Measurements from ENCODE around the gene TMEM190.
A peak's percentile ranks its signal among the peaks of the same experiment; 100 is the strongest.
"Not testable (repeated sequence)": the region's sequence is repeated elsewhere in the genome, so short reads cannot be mapped to it uniquely, and the experiment has no call there.

The TMEM190 gene

DNA sequence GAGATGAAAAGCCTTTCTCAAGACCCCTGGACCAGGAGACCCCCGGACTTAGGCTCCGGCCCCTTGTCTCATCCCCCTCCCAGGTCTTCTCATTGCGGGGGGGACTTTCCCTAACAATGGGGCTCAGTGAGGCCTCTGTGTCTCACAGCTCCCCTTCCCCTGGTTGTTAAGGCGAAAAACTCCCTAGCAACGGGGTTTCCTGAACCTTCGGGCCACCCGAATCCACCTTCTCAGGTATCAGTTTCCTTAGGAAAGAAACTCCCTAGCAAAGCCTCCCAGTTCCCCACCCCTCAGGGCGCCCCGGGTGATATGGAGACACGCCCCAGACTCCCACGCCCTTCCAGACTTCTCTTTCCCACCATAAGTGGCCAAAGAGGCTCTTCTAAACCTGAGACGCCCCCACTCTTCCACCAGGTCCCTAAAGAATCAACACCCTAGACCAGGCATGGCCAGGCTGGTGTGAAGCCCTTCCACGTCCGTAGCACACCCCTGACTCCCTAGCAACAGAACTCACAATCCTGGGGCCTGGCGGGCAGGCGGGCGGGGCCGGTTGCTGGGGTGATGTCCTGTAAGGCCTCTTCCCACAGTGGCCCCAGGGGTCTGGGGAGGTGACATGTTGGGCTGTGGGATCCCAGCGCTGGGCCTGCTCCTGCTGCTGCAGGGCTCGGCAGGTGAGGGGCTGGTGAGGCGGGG, at the start of gene TMEM190:
Gene TMEM190, plus strand, starts transcription at position 586 of the 693 bp plus-strand sequence. Its CDS starts 28 bp downstream, at position 614.
- DNase-seq: no peak

DNA sequence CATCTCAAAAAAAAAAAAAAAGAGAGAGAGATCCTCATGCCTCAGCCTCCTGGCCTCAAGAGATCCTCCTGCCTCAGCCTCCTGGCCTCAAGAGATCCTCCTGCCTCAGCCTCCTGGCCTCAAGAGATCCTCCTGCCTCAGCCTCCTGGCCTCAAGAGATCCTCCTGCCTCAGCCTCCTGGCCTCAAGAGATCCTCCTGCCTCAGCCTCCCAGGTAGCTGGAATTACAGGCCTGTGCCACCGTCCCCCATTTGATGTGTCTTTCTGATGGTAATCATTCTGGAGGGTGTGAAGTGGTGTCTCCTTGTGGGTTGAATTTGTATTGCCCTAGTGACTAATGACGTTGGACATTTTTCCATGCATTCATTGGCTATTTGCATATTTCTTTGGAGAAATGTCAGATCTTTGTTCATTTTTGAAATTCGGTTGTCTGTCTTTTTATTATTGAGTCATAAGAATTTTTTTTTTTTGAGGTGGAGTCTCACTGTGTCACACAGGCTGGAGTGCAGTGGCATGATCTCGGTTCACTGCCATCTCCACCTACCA, 47.8 kb upstream of the TMEM190 start:
- DNase-seq: not testable (repeated sequence)

DNA sequence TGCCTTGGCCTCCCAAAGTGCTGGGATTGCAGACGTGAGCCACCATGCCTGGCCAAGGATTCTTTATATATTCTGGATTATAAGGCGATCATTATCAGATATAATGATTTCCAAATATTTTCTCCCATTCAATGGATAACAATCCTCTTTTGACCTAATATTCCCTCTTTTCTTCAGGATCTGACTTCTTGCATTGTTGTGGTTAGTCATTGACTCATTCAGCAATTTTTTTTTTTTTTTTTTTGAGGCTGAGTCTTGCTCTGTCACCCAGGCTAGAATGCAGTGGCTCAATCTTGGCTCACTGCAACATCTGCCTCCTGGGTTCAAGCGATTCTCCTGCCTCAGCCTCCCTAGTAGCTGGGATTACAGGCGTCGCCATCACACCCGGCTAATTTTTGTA, 46.8 kb upstream of the TMEM190 start:
- DNase-seq: not testable (repeated sequence)

DNA sequence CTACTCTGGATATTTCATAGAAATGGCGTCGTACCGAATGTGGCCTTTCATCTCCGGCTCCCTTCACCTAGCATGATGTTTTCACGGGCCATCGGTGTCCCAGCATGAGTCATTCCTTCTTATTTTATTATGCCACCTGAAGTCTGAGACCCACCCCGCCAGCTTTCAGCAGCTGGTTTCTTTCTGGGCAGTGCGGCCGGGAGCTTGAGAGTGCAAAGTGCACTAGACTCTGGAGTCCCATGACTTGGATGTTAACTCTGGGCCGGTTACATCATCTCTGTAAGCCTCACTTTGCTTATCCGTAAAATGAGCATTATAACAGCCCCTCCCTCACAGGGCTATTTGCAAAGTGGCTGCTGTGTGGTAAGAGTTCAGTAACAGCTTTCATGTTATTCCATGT, 42.8 kb upstream of the TMEM190 start:
- DNase-seq: no peak

DNA sequence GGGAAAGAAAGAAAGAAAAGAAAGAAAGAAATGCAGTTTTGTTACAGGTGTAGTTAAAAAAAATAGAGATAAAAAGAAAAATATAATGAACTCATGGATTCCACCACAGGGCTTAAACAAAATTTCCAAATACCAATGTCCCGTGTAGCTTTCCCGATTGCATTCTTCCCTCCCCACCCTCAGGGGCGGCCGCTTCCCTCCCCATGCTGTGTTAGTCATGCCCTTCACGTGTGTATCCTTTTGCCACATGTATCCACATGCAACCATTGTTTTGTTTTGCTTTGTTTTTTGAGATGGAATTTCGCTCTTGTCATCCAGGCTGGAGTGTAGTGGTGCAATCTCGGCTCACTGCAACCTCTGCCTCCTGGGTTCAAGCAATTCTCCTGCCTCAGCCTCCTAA, 40.5 kb upstream of the TMEM190 start:
- DNase-seq: no peak

DNA sequence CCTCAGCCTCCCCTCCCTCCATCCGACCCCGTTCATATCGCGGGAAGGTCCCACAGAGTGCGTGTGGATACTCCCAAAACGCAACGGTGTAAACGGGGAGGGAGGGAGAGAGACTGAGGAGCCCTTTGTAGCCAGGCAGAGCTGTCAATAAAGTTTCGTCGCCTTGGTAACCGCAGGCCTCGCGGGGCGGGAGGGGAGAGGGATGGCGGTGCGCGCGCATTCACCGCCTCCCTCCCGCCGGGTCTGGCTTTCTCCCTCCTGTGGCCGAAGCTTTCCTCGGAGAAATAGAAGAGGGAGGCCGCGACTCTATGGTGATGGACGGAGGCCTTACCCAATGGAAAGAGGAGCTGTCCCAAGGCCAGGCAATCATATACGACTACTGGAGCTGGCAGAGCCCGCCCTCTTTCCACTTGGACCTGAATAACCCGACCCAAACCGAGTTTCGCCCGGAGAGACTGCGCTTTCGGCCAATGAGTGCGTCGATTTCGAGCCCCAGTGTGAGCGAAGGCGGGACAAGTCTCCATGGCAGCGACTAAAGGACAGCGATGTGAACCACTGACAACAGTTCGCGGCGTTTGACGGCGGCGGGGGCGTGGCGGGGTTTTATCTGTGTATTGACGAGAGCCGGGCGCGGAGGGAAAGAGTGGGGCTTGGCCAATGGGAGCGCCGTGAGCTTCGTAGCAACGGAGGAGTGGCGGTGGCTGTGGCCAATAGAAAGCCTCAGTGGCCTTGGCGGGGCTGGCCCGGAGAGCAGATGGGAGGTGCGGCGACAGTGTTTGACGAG, 37.3 kb upstream of the TMEM190 start, which contains the start of gene KMT5C:
Gene KMT5C, plus strand, starts transcription at position 772 of the 784 bp plus-strand sequence. CDS start 2,061 bp downstream, outside the sequence.
- peak; percentile 100 for DNase-seq

DNA sequence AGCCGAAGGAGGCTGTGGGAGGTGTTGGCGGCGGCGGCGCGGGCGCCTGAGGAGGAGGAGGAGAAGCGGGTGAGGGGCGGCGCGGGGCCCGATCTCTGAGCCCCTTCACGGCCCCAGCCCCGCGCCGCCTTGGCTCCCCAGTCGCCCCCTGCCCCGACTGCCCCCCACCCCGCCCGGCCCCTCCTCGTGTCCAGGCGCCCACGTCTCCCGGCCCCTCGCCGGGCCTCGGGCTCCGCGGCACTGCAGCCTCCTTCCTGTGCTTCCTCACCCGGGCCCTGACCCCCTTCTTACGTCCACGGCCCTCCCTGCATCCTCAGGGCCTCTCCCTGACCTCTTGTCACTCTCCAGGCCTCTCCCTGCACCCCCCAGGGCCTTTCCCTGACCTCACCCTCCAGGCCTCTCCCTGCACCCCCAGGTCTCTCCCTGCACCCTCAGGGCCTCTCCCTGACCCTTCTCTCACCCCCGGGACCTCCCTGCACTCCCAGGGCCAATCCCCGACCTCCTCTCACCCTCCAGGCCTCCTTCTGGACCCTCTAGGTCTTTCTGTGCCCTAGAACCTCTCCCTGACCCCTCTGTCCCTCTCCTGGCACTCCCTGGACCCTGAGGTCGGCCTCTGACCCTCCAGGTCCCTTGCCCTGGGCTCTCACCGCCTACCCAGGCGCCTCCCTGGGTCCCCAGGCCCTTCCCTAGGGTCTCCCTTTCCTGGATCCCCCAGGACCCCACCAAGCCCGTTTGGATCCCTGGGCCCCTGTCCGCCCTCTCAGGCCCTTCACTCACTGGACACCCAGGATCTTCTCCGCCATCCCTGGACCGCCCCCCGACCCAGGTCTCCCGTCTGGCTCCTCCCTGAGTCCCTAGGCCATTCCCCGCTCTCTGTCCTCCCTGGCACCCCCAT, 36.5 kb upstream of the TMEM190 start:
- no peak for DNase-seq

DNA sequence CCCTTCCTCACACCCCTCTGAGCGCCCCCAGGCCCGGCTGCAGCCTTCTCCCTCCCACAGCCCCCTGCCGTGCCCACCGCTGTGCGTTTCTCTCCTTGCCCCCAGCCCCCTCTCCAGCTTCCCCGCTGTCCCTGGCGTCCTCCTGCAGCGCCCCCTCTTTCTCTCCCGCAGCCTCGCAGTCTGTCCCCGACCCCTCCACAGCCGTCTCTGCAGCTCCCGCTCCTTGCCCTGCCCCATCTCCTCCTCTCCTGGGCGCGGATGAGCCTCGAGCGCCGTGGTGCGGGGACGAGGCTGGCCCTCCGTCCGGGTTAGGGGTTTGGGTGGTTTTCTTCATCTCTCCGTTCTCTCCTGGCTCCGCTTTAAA, 35.9 kb upstream of the TMEM190 start:
- DNase-seq: no peak

DNA sequence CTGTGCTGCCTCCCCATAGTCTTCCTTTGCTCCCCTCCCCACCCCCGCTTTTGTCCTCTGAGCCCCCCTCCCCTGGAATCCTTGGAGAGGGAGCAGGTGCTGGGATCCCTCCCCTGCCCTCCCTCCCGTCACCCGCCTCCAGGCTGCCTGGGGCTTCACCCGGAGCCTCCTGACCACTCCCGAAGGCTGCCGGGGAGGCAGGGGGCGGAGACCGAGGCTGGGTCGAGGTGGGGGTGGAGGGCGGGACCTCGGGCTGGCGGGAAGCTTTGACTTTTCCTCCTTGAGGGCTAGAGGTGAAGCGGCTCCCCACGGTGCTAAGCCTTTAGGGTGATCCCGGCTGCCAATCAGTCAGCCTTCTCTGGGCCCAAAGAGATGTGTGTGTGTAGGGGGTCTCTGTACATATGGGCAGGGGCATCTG, 35.4 kb upstream of the TMEM190 start:
- DNase-seq: peak; percentile 66

DNA sequence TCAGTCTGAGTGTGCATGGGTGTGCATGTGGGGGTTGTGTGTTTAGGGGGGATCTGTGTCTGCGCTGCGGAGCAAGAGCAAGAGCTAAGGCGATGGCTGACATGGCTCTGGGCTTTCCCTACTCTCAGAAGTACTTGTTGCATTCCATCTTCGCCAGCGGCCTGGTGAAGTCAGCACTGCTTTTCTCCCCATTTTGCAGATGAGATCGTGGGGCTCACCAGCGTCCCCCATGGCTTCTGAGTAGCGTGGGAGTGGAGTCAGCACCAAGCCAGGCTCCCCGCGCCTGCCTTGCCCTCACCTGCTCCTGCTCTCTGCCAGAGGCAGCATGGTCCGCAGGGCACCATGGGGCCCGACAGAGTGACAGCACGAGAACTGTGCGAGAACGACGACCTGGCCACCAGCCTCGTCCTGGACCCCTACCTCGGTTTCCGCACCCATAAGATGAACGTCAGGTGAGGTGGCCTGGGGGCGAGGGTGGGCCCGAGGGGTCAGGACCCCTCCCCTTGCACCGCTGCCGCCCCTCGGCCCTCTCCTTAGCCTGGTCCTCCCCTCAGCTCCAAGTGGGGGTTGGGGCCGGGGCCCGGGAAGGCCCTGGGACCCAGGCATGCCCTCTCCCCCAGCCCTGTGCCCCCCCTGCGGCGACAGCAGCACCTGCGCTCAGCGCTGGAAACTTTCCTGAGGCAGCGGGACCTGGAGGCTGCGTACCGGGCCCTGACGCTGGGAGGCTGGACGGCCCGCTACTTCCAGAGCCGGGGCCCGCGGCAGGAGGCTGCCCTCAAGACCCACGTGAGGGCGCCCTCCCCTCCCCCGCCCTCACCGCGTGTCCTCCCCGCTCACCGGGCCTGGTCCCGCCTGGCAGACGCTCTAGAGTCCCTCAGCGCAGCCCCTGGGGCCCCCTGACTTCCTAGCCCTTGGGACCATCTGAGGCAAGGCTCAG, 34.8 kb upstream of the TMEM190 start:
- no peak for DNase-seq

DNA sequence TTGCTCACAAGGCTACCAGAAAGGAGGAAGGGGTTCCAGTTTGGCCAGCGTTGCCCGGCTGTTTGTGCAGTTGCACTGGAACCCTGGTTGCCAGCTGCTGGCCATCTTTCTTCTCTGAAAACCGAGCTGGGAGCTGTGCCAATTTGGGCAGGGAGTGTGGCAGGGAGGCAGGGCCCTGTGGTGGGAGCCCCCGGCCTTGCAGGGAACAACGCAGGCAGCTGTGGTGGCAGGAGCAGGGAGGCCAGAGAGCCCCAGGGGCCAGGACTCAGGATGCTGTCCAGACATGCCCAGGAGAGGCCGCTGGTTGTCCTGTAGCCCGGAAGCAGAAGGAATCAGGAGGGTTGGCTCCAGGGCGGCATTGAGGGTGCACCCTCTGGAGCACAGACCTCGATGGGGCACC, 32.2 kb upstream of the TMEM190 start:
- DNase-seq: no peak

DNA sequence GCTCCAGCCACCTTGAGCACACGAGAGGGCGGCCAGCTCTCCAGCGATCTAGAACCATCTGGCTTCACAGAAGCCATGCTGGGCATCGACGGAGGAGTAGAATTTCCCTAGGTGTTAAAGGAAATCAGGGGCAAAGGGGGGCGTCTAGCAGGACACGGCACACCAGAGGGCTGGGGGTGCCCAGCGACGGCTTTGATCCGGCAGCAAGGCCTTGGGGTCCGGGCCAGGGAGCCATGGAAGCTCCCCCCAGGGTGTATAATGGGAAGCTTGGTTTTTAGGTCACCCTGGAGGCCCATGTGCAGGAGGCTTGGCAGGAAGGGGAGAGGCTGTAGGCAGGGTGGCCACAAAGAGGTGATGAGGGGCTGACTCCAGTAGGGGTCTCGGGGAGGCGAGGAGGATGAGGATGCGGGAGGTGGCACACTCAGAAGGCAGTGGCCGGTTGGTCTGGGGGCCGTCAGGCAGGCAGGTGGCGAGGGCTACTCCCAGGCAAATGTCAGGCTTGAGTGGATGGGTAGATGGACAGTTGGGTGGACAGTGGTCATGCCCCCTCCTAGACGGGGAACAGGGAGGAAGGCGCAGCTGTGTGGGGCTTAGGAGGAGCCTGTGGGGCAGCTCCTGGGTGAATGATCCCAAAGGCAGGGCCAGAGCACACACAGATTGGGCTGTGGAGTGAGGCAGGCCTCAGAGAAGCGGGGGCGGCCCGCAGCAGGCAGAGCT, 31.4 kb upstream of the TMEM190 start:
- no peak for DNase-seq

DNA sequence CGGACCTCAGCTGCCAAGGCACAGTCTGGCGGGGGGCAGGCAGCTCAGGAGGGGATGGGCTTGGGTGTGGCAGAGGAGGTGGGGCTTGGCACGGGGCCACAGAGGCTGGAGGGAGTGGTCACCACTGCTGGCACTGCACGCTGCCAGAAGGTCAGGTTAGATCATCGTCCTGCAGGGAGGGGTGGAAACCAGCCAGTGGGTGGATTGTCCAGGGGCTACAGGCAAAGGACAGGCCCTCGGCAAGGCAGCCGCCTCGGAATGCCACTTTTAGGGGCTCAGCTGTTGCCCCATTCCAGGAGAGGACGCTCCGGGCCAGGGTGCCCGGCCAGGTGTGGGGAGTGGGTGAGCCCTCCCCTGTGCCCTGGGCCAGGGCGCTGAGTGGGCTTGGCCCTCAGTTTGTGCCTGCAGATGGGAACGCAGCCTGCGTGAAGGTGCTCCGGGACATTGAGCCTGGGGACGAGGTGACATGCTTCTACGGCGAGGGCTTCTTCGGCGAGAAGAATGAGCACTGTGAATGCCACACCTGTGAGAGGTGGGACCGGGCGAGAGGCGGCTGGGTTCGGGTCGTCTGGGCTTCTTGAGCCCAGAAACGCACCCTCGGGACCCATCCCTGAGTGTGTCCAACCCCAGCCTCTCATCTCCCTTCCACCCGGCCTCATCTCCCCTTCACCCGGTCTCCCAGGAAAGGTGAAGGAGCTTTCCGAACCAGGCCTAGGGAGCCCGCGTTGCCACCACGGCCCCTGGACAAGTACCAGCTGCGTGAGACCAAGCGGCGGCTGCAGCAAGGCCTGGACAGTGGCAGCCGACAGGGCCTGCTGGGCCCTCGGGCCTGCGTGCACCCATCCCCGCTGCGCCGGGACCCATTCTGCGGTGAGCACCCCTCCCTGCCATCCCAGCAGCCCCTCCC, 30.6 kb upstream of the TMEM190 start:
- no peak for DNase-seq

DNA sequence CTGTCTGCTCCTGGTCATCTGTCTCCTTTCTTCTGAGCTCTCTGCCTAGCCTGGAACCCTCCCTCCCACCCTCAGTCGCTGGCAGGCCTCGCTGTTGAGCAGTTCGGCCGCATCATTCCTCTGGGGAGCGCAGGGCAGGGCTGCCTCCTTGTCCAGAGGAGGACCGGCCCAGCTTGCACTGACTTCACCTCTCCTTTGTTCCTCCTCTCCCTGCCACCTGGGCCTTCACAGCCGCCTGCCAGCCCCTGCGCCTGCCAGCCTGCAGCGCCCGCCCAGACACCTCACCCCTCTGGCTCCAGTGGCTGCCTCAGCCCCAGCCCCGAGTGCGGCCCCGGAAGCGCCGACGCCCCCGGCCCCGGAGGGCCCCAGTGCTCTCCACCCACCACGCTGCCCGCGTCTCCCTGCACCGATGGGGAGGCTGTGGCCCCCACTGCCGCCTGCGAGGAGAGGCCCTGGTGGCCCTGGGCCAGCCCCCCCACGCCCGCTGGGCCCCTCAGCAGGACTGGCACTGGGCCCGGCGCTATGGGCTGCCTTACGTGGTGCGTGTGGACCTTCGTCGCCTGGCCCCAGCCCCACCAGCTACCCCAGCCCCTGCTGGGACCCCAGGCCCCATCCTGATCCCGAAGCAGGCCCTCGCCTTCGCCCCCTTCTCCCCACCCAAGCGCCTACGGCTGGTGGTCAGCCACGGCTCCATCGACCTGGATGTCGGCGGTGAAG, 29.7 kb upstream of the TMEM190 start:
- no peak for DNase-seq

DNA sequence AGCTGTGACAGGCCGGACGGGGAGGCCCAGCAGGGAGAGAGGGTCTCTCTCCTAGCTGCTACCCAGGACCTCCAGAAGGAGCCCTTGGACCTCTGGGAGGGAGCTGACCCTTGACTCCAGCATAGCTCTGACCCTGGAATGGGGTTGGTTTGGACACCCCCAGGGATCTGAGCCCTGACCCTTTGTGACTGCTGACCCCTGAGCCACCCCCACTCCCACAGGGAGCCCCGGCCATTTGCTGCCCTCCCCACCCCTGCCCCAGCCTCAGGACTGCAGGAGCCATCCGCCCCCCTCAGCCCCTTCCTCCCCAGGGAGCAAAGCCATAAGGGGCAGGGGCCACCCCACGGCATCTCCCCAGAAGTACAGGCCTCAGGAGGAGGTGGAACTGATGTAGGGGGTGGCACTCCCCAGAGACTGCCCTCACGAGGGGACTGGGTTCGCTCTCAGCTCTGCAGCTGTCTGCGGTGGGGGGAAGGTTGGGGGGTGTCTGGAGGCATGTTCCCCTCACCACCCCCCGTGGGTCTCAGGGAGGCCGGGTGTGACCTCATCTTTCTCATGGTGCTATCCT, 29.1 kb upstream of the TMEM190 start:
- DNase-seq: no peak

DNA sequence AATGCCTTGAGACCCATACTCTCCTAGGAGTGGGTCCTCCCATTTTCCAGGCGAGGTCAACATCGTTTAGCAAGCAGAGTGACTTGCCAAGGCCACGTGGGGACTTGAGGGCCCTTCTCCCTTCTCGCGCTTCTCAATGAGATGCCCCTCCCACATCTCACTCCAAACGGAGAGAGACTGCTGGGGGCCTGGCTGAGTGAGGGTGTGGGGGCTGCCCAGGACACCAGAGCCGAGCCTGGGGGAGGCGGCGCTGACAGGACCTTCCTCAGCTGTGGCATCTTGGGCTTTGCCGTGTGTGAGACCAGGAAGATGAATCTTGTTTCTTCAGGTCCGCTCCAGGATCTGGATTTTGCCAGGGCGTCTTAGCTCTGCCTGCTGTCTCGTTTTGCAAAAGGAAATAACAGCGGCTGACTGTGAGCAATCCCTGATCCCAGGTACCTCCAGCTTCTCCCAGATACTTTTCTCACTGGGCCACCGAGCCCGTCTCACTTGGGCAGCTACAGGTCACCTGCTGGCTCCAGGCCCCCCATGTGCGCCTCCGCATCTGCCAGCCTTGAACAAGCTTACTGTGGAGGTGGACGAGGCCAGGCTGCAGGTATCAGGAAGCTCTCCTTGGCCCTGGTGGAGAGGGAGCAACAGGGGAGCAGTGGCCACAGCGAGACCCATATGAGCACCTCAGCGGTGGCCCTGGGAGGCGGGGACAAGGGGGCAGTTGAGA, 28.1 kb upstream of the TMEM190 start:
- no peak for DNase-seq

DNA sequence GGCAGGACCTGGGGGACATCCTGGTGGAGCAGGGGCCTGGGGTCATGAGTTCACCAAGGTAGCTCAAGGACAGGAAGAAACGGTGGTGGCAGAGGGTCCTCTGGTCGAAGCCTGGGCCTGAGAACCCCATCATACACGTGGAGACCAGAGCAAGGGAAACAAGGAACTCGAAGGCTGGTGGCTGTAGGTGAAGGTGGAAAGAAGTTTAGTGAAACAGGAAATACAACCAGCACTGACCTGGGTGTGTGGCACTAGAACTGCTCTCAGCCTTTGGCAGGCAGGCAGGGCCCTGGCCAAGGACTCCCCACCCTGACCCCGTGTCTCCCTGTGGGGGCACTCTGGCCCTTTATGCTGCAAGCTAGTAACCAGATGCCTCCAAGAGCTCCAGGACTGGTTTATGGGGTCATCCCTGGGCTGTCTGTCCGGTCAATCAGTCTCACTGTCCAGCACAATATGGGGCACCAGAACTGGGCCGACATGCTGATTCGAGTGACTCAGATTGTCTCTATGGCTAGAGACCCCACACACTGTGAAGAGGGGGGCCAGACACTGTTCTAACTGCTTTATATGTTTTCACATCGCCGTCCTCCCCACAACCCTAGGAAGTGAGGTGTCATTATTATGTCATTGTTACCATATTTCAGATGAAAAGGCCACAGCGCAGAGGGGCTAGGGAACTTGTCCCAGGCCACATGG, 25.9 kb upstream of the TMEM190 start:
- DNase-seq: no peak

DNA sequence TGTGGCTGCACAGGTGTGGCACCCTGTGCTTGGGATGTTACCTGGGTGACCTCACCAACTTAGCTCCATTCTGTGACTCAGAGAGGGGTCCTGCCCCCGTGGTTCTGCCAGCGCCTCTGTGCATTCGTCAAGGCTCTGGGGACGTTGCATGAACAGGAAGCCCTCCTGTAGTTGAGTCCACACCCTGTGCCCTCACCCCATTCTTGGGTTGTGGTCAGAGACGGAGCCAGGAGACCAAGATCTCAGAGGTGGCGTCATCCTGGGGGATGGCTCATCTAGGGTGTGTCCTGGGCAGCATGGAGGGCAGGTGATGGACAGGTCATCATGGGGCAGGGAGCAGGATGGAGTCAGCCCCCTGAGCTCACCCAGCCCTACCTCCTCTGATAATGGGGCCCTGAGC, 24.6 kb upstream of the TMEM190 start:
- DNase-seq: no peak
